NCI-H524 treated with DMSO at 0.1 percent for 48 hours (cell line): ENCODE data around the gene ALOXE3.
"Not testable (repeated sequence)": the region's sequence is repeated elsewhere in the genome, so short reads cannot be mapped to it uniquely, and the experiment has no call there.

Experiments
- DNase-seq: peaks from one replicate; lab custom pipeline; 2025; lab: John Stamatoyannopoulos, UW

ALOXE3 gene

GRCh38 chr17:8091033-8091687, 27.2 kb downstream of the ALOXE3 start:
- DNase-seq = no peak

- no peak for DNase-seq
These were observed 28.6 kb downstream of the ALOXE3 start for GRCh38 chr17:8089728-8090127.

GRCh38 chr17:8087952-8088230, 30.4 kb downstream of the ALOXE3 start:
- DNase-seq = no peak

- DNase-seq = no peak
These were observed 31.0 kb downstream of the ALOXE3 start, which contains the start of gene ALOX12B for GRCh38 chr17:8087075-8087951. ALOX12B (minus strand) TSS chr17:8087716; CDS start chr17:8087442, 274 bp downstream.

- no peak for DNase-seq
These were observed 34.1 kb downstream of the ALOXE3 start for GRCh38 chr17:8084250-8084649.

- no peak for DNase-seq
These were observed 36.0 kb downstream of the ALOXE3 start for GRCh38 chr17:8082292-8082691.

- no peak for DNase-seq
These were observed 36.4 kb downstream of the ALOXE3 start for GRCh38 chr17:8081876-8082275.

GRCh38 chr17:8080799-8081219, 37.5 kb downstream of the ALOXE3 start:
- no peak for DNase-seq

- DNase-seq = no peak
These were observed 38.0 kb downstream of the ALOXE3 start for GRCh38 chr17:8080208-8080798.

- no peak for DNase-seq
These were observed 38.8 kb downstream of the ALOXE3 start for GRCh38 chr17:8079291-8080207.

GRCh38 chr17:8077939-8078338, 40.4 kb downstream of the ALOXE3 start:
- DNase-seq = not testable (repeated sequence)

- DNase-seq = no peak
These were observed 41.6 kb downstream of the ALOXE3 start for GRCh38 chr17:8076502-8077266.

GRCh38 chr17:8075574-8076342, 42.6 kb downstream of the ALOXE3 start:
- DNase-seq = no peak

GRCh38 chr17:8075081-8075480, 43.2 kb downstream of the ALOXE3 start:
- no peak for DNase-seq

GRCh38 chr17:8074554-8074953, 43.8 kb downstream of the ALOXE3 start:
- DNase-seq = no peak

GRCh38 chr17:8073627-8074484, 44.5 kb downstream of the ALOXE3 start:
- no peak for DNase-seq

- no peak for DNase-seq
These were observed 45.4 kb downstream of the ALOXE3 start for GRCh38 chr17:8072729-8073461.

- DNase-seq = no peak
These were observed 46.0 kb downstream of the ALOXE3 start for GRCh38 chr17:8072341-8072728.

GRCh38 chr17:8071496-8071895, 46.8 kb downstream of the ALOXE3 start:
- no peak for DNase-seq
